Right lobe of liver (tissue), 4 donors: Measurements from ENCODE around the gene GTPBP1.

ENCODE experiments used
- POLR2A ChIP-seq: fragments of 450-650 bp; IDR thresholded peaks from one replicate; pipeline ENCODE4 v1.6.1; 2017; ENCODE audit warnings: antibody characterized with exemption, mild to moderate bottlenecking
- TF ChIP-seq, protein P1 (sequence below), 4 donors: fragments of 200-600 bp in 3 of 4; fragments of 450-650 bp in 1 of 4; IDR thresholded peaks; one replicate each; pipeline versions ENCODE4 v1.5.1 to v1.8.0; 2016 to 2022; ENCODE audit warnings: antibody characterized with exemption in 4 of 4, mild to moderate bottlenecking in 2 of 4
- donor health status: DM: no; HTN: no; CAD: no.
- donor health status: DM: no; HTN: no; CAD: no.
- donor health status: DM: no; HTN: yes; CAD: no.

DNA sequence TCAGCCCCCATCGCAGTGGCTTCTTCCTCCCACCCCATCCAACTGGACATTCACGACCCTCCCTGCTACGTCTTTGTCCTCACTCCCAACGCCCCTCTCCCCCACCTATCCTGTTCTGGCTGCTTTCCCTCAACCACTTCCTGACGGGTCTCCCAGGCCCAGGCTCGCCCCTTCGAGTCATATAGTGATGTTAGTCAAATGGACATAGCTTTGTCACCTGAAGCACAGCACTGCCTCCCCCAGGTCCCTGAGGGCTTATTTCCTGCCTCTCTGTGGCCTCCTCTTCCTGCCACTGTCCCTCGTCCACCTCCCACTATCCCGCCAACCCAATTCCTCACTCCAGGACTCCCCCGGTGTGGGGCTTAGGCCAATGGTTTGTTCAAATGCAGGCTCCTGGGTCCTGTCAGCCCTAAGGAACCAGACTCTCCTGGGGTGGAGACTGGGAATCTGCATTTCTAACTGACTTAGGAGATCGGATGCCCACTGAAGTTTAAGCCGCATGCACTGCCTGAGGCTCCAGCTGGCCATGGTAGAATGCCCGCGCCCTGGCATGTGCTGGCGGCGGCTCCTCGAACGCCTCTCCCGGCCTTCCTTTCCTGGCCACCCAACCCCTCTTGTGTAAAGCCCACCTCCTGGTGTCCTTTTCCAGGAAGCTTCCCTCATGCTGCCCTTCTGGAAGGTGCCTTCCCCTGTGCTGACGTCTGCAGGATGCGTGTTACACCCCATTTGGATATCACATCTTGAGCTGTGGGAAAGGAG is 31.7 kb downstream of the GTPBP1 start:
- TF ChIP-seq, protein P1, sequence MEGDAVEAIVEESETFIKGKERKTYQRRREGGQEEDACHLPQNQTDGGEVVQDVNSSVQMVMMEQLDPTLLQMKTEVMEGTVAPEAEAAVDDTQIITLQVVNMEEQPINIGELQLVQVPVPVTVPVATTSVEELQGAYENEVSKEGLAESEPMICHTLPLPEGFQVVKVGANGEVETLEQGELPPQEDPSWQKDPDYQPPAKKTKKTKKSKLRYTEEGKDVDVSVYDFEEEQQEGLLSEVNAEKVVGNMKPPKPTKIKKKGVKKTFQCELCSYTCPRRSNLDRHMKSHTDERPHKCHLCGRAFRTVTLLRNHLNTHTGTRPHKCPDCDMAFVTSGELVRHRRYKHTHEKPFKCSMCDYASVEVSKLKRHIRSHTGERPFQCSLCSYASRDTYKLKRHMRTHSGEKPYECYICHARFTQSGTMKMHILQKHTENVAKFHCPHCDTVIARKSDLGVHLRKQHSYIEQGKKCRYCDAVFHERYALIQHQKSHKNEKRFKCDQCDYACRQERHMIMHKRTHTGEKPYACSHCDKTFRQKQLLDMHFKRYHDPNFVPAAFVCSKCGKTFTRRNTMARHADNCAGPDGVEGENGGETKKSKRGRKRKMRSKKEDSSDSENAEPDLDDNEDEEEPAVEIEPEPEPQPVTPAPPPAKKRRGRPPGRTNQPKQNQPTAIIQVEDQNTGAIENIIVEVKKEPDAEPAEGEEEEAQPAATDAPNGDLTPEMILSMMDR (IDR thresholded peaks at IDR 0.05): no peak
- no peak for TF ChIP-seq POLR2A
